Inflammatory macrophage treated with lipopolysaccharide for 4 hours (primary cell): ENCODE measurements around the gene NASP.

Experiments
- DNase-seq: peaks from one replicate; pipeline ENCODE4 v3.0.0-alpha.2; 2020

The NASP gene

DNA sequence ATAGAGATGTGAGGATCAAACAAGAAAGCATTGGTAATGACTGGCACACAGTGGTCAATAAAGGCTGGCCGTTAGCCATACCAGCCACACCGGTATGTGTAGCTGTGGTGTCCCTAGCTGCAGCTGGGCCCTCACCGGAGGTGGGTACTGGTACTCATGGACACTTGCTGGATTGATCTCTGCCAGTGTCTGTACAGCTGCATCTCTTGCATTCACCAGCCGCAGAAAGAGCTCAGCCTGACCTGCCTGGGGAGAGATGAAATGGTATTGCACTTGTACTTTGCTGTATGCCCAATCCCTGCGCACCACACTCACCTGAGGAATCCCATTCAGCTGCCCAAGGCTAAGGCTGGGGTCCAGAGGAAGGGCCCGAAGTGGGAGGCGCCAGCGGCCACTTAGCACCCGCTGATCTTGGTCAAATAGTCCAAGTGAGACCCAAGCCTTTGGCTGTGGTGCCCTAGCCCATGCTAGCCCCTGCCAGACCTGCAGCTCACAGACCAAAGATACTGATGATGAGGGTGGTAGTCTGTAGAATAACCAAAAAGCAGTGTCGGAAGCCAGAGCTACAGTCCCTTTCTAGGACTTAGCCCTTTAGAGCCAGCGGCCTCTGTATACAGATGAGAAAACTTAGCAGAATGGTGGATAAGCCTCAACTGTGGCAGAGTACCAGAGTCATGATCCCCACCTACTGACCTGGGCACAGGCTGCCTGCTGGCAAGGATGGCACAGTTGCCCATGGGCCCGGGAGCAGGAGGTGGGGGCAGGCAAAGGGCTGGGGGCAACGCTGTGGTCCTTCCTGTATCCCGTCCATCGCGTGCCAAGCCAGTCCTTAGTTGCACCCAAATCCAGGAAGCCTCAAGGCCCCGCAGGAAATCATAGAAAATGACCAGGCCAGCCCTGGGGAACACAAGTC is 37.0 kb downstream of the NASP start:
- DNase-seq: no peak

DNA sequence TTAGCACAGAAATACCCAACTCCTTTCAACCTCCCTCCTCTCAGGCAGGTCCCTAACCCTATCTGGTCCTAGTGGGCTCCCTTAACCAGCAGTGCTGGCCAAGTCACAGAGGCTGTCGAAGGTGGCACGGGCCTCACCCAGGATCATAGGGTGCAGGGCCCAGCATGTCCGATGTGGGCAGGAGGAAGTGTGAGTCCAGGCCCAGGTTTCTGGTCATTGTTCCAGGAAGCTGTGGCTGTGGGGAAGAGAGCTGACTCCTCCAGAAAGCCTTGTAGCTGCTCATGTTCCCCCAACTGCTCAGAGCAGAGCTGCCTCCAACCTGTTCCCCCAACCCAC is 37.6 kb downstream of the NASP start:
- DNase-seq: no peak

DNA sequence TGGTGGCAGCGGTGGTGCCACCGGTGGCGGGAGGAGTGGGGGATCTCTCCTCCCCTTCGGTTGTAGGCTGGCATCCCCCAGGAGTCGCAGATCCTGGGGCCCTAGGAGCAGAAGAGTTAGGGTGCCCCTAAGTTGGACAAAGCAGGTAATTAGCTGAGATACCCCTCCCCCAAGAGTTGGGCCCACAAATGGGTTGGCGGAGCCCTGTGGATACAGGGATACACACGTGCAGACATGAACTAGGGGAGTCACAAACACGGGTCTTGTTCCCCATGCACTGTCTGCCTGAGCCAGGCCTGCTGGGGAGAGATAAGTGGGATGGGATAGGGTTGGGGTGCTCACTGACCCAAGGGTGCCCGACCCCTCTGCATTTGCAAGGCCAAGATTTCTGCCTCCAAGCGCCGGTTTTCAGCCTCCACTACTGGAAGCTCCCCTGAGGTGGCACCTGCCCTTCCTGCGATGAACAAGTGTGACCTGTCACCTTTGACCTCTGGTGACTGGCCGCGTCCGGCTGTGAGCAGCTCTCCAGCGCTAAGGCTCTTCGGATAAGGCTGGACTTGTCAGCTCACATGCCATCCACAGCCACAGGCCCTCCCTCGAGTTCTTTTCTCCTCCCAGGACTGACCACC is 38.2 kb downstream of the NASP start:
- DNase-seq: no peak

DNA sequence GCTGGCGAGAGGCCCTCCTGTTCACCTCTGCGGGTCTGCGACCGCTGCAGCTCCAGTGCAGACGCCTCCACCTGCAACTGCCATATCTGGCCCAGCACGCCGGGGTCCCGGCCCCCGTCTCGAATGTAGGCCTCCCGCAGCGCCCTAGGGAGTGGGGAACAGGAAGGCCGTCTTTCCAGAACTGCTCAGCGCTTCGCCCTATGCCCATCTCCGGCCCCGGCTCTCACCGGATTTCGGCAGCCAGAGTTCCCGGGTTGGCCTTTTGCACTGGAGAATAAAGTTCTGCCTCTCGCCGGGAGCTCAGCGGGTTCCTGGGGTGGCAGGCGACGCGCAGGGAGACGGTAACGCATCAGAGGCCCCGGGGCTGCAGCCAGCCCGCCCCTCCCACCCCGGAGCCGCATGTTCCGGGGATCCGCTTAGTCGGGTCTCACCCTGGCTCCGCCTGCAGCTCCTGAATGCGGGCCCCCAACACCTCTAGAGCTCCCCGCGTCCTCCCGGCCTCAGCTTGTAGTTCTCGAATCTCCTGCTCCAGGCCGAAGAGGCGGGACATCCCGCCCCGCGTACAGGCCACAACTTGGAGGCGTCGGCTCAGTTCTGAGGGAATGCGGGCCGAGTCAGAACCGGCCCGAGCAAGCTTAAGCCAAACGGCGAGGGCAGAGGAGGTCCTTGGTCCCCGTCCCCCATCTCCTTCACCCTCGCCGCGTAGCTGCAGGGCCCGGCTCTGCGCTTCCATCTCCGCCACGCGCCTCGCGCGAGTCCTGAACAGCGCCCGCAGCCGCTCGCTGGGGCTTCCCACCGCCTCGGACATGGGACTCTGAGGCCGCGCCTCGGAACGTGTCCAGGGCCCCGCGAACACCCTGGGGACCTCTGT is 38.9 kb downstream of the NASP start:
- DNase-seq: no peak

DNA sequence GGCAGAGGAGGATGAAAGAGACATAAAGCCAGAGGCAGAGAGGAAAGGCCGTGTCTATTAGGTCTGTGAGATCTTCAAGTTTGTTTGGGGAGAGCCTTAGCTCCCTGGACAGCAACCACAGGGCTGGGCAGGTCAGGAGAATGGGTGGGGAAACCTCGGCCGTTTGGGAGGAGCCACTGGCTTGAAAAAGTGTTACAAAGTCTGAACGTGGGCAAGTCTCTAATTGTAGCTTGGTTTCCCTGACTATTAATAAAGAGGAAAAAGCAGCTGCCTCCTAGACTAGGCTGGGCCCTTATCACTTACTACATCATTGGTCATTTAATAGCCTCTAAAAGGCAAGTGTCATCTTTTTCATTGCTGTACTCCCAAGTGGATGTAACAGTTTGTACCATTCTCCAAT is 40.1 kb downstream of the NASP start, which contains the start of gene CCDC17:
Gene CCDC17, minus strand, starts transcription at position 83 of the 400 bp plus-strand sequence. CDS start 145 bp downstream, outside the sequence.
- DNase-seq: no peak

DNA sequence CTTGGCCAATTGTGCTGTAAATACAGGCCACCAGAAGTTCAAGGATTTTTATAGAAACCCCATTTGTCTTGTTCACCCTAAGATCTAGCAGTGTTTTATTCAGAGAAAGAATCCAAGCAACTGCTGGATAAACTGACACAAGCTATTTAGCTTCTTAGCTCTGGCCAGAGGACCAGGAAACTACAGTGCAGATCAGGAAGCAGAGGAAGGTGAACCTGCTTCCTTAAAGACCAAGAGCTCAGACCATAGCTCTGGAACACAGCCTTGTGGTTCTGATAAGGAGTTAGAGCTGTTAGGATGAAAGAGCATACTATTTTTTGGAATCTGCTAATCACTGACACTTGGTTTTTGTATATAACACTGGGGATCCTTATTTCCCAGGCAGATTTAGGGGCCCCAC is 45.2 kb downstream of the NASP start:
- no peak for DNase-seq

DNA sequence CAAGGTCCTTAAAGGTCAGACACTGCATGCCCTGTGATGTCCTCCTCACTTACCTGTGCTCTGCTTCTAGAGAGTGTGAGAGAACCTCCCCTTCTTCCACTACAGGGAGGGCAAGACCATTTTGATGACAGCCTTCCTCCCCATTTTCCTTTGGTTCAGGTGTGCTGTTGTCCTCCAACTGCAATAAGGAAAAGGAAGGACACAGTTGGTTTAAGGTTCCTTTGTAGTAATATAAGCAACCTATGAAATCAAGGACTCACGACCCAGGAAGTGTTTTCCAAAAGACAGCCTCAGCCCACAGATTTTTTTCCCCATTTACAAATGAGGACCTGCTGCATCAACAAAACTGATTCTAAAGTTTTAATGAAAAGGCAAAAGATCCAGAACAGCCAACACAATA is 46.6 kb downstream of the NASP start:
- DNase-seq: no peak

DNA sequence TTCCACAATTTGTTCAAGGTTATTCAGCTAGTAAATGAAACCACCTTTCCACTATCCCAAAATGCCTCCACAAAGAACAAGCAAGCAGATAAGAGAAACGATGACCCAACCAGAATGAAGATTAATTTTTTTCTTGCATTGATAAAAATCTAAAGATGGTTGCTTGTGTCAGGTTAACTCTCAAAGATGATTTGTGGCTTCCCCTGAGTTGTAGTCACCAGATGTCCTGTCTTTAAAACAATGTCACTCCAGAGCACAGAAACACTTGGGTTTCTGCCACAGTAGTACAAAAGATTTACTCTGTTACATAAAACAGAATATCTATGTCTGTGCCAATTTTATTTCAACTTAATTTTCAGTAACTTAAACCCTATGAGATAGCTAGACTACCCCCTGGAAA is 51.4 kb downstream of the NASP start:
- no peak for DNase-seq

DNA sequence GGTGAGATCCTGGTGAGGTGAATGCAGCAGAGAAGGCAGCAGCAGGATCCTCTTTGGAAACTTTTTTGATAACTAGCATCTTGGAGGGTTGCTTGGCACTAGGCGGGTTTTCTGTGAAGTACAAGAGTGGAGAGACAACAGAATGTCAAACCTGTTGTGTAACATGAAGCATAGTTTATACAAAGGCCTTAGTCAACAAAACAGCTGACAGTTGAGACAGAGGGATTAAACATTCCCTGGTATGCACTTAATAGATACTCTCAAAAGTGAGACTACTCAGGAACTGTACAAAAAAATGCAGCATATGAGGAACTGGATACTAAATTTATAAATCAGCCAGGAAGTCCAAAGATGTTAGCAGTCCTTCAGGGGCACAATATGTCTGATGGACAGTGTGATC is 56.5 kb downstream of the NASP start:
- DNase-seq: no peak

DNA sequence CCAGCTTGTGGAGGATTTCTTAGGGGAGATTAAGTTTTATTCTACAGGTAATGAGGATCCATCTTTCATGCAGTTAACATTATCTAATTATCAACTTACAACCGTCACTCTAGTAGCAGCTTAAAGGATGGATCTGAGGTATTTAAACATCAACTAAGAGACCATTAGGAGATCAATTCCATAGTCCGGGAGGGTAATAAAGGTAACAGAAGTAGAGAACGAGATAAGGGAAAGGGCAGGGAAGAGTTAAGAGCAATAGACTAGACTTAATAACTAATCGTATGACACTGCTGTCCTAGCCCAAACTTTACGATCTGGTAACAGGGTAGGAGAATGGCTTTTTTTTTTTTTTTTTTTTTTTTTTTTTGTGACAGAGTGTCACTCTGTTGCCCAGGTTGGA is 59.5 kb downstream of the NASP start:
- DNase-seq: no peak

DNA sequence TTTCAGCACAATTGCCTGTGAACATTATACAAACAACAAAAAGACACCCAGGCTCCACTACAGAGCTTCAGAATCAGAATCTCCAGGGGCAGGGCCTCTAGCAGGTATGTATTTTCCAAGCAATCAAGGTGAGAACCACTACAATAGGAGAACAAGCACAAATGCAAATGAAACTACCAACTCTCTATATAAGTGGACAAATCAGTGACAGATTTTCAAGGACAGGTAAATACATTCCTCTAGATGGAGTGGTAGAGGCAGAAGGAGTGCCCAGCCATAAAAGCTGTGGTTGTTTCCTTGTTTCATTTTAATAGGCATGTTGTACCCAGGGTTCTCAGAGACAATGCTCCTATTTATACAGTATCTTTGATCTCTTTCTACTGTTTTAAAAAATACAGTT is 60.1 kb downstream of the NASP start:
- no peak for DNase-seq

DNA sequence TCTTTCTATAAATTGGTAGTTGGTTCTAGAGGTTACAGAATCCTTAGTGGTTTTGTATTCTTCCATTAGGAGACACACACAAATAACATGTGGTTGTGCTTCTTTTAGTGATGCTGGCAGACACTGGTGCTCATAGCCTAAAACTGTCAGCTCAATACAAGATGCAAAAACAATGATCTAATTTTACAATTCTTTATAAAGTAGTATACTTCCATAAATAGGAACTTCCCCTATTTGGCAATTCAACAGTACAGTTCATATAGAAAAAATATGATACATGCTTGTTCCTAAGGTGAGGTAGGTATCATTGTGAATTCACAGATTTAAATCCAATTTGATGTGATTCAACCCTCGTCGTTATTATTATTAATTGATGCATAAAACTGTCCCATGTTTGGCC is 60.8 kb downstream of the NASP start:
- DNase-seq: peak; percentile 20

DNA sequence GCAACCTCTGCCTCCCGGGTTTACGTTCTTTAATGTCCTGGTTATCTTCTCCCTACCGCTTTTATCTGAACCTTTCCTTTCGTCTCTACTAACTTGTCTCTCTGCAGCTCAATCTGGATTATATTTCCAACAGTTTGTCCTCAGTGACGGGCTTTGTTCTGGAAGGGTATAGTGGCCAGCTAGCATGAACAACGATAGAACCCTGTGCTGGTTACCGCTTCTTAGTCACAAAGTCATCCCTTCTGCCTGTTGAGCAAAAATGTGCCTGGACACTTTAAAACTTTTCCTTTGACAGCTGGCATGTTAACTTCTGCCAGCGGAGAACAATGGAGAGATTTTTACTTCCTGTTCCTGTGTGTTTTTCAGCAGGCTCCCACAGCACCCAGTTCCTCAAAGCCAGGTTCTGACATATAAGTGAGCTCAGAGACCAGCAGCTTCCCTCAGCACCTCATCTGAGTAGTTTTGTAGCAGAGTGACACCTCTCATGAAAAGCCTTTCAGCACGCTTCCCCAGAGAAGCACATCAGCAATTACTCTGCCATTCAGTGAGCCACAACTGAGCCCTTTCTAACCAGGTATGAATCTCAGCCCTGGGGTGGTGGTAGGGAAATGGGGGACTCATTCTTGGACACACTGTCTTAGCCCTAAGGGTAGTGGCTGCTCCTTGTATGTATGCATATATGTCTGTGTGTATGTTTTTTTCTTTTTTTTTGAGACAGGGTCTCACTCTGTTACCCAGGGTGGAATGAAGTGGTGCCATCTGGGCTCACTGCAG is 63.6 kb downstream of the NASP start:
- peak; percentile 79 for DNase-seq

DNA sequence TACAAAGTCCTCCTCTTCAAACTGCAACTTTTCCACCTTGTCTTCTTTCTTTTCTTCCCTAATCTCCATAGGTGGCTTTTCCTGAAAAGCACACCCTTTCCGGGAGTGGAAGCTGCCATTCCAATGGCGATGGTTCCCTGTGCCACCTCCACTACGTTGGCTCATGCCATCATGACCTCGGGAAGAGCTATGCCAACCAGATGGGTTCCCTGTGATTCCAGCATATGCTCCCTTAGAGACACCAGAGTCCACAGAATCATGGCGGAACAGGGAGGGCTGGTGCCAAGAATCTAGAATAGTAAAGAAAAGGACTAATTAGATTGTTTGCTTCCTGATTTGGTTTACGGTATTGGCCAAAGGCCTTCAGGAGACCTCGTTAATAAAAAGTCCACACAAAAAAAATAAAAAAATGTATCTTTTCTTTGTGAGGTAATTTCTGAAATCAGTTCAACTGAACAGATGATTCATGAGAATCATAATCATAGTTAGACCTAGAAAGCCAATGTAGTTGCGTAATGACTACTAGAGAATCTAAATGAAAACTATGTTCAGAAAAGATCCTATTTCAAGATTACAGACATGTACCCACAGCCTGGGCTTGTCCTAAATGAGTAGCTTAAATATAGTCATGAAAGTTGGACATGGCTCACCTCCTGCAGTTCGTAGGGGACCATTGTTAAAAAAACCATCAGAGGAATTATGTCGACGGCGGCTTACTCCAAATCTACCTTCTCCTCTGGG is 70.9 kb downstream of the NASP start:
- no peak for DNase-seq

DNA sequence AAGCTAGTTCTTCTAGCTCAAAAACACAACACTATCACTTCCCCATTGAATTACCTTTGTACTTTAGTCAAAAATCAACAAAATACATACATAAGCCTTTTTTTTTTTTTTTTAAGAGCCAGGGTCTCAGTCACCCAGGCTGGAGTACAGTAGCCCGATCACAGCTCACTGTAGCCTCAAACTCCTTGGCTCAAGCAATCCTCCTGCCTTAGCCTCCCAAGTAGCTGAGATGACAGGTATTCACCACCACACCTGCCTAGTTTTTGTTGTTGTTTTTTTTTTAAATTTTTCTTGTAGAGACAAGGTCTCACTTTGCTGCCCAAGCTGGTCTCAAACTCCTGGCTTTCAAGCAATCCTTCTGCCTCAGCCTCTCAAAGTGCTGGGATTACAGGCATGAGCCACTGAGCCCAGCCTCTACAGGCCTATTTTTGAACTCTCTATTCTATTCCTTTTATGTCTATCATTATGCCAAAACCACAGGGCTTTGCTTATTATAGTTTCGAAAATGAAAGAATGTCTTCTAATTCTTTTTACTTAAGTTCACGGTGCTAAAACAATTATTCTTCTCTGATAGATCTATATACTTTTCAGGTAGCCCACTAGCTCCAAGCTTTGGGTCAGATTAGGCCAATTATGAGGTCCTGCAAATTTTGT is 72.9 kb downstream of the NASP start:
- no peak for DNase-seq

DNA sequence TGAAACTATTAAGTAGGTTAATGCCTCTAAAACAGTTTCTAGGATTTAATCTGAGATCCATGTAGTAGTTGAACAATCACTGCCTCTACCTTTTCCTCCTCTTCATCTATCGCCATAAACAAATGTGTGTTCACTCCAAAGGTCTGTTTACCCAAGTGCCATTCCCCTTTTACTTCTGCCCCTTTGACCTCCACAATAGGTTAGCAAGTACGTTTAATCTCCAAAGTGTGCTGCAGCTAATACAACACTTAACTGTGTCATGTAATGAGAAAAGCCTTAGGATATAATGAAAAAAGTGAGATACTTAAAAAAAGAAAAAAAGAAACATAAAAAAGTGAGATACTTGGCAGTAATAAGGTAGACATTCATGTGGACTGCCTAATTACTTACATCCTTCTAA is 74.3 kb downstream of the NASP start:
- DNase-seq: no peak

DNA sequence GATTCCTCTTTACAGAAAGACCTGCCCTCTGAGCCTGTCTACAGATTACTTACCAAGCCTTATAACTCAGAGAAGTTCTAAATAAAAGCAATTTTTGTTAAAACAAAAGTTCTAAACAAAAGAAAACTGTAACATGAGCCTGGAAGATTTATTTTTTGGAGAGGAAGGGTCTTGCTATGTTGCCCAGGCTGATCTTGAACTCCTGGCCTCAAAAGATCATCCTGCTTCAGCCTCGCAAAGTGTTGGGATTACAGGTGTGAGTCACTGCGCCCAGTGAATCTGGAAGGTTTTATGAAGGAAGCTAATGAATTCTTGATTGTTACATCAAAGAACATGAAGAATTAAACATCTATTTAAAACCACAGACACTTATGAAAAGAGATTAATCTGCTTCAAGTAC is 75.4 kb downstream of the NASP start:
- DNase-seq: no peak

DNA sequence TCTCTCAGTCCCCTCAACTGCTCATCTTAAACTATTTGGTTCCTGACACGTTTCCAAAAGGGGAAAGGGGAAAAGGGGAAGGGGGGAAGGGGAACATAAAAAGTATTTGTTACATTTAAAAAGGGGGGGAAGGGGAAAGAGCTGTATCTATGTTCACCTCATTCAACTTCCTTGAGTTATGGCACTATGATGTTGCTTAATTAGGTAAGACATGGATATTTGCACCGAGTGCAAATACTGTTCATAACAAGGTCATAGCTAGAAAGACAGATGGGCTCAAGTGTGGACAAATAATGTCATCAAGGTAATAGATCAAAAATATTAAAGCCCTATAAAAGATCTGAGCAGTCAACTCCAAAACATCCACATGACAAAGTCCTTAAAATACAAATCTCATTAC is 76.5 kb downstream of the NASP start:
- DNase-seq: no peak

DNA sequence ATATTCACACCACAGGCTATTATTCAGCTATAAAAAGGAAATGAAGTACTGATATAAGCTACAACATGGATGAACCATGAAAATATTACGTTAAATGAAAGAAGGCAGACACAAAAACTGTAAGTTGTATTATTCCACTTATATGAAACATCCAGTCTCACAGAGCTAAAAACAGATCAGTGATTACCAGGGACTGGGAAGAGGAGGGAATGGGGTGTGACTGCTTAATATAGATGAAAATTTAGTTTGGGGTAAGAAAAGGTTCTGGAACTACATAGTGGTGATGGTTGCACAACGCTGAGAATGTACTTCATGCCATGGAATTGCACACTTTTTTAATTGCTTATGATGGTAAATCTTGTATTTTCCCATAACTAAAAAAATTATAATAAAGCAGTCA is 83.0 kb downstream of the NASP start:
- no peak for DNase-seq

DNA sequence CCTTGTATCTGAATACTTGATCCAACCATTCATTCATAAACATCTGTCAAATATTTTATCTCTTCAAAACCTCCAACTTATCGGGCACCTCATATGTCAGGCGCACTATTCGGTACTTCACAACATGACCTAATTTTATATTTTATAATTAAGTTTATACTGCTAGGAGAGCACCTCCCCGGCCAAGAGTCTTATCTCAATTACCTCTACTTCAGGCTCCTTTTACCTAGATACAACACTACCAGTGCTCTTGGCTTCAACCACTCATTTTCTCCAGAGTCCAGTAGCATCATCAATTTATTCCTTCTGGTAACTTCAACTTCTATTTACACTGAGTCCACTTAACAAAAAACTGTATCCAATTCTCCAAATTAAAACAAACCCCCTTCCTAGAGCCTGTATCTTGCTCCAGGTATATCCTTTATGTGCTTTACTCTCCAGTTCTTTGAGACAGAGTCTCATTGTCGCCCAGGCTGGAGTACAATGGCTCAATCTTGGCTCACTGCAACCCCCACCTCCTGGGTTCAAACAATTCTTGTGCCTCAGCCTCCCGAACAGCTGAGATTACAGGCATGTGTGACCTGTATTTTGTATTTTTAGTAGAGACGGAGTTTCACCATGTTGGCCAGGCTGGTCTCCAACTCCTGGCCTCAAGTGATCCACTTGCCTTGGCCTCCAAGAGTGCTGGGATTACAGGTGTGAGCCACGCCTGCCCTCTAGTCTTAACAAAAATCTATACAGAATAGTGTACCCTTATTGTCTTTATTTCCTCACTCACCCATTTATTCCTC is 83.7 kb downstream of the NASP start:
- no peak for DNase-seq
